C1 segment of cervical spinal cord (tissue), 14 donors: ENCODE measurements around the gene CDKAL1.

ENCODE experiments used
- DNase-seq, 14 donors: peaks; one replicate each; lab custom pipeline; 2025; lab: John Stamatoyannopoulos, UW

CDKAL1 gene

DNA sequence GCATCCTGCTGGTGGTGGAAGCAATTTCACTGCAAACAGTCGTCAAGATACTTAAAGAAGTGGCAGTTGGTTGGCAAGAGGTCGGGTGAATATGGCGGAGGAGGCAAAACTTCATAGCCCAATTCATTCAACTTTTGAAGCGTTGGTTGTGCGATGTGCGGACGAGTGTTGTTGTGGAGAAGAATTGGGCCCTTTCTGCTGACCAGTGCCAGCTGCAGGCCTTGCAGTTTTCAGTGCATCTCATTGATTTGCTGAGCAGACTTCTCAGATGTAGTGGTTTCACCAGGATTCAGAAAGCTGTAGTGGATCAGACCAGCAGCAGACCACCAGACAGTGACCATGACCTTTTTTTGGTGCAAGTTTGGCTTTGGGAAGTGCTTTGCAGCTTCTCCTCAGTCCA is 297.0 kb downstream of the CDKAL1 start:
- DNase-seq = peak in 2 of 14 donors; percentile 1 to 7

DNA sequence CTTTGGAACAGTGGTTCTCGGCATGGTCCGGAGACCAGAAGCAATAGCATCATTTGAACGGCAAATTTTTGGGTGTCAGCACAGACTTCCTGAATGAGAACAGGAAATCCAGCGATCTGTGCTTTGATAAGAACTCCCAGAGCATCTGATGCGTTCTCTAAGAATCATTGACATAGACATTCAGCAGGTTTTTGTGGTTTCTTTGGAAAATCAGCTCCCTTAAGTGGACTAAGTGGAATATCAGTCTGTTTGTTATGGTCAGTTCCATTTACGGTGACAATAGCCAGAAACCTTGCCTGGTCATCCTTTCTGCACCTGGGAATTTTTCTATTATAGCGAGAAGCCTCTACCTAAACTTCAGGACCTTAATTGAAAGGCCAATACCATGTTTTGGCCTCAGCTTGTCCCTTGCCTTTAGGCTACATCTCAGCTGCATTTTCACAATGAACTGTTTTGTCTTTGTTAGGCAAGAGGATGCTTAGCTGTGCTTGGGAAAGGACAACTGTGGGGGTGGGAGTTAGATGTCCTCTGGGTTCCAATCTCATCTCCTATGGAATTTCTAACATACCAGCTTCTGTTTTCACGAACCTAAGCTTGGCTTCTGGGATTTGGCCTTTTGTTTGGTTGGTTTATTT is 299.7 kb downstream of the CDKAL1 start:
- no peak for DNase-seq

DNA sequence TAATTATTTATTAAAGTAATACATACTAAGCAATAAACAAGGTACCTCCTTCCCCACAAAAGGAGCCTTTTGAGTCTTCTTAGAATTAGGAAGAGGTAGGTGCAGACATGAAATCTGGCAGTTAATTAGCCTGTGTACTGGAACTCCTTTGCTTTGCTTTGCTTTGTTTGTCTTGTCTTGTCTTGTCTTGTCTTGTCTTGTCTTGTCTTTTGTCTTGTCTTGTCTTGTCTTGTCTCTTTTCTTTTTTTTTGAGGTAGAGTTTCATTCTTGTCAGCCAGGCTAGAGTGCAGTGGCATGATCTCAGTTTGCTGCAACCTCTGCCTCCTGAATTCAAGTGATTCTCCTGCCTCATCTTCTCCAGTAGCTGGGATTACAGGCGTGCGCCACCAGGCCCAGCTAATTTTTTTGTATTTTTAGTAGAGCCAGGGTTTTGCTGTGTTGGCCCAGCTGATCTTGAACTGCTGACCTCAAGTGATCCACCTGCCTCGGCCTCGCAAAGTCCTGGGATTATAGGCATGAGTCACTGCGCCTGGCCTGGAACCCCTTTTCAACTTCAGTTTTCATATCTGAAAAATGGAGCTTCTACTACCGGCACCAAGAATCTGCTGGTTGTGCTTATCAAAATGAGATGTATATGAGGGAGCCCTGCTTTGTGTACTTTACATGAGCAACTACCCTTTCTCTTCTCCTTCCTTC is 301.2 kb downstream of the CDKAL1 start:
- no peak for DNase-seq

DNA sequence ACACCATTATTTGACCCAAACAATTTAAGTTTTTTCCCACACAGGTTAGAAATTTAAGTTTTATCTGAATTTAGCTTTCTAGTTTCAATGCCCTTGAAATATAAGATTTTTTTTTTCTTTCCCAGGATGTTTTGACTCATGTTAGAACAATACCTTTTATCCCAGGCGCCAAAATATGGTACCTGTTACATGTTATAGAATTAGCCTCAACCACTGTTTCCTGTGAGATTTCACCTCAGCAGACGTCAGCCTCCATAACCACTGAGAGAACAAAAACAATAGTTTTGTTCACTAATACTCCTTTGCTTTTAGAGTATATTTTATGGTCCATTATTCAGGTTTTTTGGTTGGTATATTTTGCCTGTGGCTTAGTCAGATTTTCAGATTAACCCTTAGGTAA is 302.9 kb downstream of the CDKAL1 start:
- no peak for DNase-seq

DNA sequence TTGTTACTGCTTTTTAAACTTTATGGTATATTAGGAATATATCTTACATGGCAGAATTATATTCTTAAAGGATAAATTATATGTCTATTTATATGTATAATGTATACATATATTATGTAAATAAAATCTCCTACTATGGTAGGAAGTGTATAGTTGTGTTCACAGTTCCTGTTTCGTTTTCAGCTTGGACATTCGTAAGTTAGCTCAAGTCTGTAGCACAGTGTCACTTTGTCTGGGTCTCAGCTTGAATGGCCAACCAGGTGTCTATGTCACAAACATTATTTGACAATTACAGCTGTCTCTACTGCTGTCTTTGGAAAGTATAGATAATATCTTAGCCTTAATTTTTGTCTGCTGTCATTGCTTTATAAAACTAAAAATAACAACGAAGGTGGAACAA is 303.9 kb downstream of the CDKAL1 start:
- no peak for DNase-seq

DNA sequence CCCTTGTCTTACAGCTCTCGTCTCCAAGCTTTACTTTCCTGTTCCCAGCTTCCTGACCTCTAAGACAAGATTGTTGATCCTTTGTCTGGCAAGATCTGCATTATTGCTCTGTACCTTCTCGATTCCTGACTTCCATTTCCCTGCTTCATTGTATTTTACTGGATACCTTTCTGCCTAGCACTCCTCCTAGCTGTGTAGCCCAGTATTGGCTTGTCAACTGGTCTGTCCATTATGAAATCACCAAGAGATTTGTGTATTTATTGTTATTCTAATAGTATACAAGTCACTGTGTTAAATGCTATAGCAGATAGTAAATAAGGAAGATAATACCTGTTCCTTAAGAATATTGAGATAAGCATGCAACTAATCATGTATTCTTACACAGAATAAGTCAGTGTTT is 305.4 kb downstream of the CDKAL1 start:
- no peak for DNase-seq

DNA sequence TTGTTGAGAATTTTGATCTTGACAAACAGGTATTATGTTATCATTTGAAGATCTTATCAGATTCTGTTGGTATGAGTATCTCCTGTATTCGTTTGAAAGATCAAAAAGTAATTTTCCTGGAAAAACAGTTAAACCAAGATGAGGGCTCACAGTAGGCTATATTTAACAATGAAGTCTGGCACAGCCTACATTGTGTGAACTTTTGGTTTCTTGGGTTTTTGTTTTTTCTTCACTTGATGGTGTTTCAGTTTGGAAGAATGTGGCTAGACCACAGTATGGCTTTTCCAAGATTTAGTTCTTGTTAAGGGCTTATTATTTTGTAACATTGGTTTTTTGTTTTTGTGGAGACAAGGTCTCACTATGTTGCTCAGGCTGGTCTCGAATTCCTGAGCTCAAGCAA is 306.4 kb downstream of the CDKAL1 start:
- DNase-seq = no peak

DNA sequence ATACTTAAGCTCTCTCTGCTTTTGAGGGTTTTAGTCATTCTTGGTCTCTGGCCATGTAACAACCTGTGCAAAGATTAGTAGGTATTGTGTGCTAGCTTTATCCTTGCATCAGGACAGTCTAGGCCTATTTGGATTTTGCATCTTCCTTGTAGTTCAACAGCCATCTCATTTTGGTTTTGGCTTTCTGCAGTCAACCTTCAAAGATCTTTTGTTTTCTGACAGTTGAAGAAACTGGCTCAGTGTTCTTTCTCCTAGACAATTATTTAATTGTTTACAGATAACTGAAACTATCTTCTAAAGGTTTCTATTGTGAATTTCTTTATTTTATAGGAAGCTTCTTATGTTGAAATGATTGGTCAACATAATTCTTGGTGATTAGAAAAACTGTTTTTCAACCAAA is 307.5 kb downstream of the CDKAL1 start:
- DNase-seq = no peak

DNA sequence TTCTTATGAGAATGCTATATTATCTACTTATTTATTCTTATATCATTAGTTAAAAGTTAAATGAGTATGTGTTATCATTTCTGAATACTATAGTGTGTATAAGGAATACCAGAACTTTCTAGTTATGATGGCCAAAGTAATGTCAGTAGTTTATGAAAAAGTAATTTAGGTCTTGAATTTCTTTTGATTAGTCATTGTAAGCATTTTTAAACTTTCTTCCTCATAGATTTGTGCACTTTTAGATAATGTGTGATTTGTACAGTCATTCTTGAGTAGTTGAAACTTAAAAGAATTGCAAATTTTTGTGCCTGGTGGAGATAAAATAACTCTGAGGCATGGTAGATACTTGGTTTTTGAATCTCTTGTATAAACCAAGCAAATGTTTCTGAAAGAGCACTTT is 311.3 kb downstream of the CDKAL1 start:
- DNase-seq = no peak

DNA sequence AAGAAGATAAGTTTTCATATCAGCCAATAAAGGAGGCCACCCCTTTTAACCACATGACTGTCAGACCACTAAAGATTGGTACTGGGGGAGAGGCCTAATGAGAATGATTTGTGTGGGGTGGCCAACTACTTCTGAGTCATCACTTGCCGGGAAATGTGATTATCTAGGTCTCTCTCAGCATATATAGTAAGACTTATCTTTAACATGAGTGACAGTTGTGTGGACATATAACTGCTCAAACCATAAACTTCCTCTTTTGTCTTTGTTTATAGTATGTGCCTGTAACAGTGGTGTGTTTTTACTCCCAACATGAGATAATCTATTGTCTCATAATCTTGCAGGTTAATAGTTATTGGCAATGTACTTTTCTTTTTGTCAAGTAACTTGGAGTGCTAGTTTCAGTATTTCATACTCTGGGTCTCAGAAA is 312.4 kb downstream of the CDKAL1 start:
- no peak for DNase-seq

DNA sequence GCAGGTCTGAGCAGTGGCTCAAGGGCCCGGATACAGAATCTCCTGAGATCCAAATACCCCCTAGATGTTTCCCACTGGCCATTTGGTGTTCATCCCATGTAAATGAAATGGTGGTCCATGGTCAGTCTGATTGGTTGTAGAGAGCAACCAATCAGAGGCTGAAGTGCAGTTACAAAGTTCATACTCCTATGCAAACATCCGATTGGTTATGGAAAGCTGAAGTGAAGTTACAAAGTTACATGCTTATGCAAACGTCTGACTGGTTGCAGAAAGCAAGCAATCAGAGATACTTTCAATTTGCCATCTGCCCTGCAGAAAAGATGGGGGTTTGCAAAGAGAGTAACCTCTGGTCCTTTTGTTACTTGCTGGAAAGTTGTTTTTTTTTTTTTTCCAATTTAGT is 313.6 kb downstream of the CDKAL1 start:
- no peak for DNase-seq

DNA sequence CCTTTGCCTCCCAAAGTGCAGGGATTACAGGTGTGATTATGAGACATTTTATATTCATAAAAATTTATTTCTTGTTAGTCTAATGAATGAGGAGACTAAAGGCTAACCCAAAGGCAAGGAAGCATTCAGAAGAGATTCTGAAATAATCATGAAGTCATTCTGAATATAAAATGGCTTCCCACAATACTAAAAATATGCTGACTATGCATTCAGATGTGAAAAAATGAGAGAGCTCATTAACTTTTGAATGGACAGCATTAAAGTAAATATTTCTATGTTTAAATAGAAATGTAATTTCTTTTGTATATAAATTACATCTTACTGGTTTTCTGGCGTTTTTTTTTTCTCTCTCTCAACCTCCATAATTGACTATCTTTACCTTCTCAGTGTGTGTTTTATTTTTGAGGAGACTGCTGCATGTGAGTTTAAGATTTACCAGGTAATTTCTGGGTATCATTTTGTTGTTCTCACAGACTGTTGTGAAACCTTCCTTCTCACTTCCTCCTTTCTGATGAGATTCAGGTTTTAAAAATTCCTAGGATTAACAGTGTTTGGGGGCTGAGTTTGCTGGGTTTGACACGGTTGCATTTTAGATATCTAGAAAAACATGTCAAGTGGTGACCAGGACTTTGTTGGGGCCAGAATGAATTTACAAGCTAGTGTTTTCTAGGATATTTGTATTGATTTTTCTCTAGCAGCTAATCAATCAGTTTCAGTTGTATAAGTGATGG is 316.6 kb downstream of the CDKAL1 start:
- no peak for DNase-seq

DNA sequence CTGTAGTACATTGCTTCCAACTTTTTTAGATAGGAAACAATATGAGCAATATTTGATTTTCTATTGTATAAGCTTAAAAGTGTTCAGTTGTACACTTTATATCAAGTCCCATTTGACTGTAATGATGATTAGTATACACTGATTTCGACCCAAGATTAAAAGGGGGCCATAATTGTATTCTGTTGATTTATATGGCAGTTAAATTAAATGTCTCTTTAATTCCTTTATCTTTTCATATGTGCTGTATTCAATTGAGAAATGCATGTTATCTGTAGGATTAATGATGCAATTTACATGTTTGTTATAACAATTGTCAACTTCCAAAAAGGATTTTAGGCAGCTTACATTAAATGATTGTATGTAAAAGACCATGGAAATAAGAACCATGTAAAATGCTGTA is 317.5 kb downstream of the CDKAL1 start:
- DNase-seq = no peak

DNA sequence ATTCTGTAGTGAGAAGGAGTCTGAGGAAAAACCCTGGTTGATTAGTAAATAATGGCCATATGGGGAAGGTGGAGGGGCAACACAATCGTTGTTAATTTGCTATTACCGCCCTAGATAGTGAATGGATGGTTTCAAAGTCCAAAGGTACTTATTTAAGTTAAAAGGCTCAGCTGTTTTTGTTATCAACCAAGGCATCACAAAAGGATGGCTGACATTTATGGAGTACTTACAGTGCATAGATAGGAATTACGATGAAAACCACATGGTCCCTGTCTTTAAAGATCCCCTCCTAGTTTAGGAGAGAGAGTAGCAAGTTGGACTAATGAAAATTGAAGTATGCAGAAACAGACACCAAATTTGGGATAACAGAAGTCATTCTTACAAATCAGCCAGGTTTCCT is 319.6 kb downstream of the CDKAL1 start:
- DNase-seq = no peak

DNA sequence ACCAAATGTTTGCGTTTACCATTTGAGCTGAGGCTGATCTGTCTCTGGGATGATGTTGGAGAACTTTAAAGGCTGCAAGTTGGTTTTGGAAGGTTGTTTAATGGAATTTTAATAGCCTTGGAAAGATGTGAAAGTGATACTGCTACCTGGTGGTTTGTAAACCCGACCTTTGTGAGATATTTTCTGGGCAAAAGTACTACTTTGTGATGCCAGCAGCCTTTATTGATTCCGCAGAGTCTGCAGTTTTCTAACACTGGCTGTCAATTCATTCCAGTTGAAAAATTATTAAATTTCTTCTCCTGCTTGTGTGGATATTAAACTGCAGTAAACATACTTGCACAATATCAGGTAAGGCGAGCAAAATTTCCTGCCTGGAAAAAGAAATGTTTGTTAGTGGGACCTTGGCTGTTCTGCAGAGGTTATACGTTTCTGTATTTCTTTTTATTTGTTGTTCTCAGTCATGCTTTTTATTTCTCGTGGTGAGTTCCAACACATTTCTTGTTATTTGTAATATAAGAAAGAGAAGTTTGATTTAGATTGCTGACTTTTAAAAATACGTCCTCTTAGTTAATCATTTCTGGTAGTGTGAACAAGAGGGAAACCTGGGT is 322.5 kb downstream of the CDKAL1 start:
- no peak for DNase-seq

DNA sequence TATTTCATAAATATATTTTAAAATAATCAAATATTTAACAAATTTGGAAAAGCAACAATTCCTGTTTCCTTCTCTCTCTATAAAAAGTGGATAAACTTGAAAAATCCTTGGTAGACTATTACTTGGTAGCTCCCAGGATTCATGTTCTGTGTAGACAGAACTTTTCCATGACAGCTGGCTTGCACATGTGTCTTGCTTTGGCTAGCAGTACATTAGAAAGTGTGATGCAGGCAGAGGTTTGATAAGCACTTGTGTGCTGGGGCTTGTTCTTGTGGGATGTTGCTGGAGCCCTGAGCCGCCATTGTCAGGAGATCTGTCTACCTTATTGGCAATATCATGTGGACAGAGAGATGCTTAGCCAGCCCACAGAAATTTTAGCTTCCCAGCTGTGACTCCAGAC is 327.2 kb downstream of the CDKAL1 start:
- DNase-seq = no peak

DNA sequence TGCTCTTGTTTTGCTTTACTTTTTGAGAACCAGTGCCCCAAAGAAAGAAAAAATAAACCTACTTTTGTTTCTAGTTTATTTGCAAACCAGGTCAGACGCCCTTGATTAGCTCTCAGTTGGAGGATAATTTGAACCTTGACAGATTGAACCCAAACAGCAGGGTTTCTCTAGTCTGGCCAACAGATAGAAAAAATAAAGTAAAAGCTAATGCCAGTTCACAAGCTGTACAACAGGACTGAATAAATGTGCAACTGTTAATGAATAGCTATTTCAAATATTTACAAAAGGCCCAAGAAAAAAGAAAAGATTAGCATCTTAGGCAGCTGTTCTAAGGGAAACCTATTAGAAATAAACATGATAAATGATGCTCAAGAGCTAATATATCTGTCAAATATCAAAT is 331.8 kb downstream of the CDKAL1 start:
- peak in 1 of 14 donors; percentile 5 for DNase-seq

DNA sequence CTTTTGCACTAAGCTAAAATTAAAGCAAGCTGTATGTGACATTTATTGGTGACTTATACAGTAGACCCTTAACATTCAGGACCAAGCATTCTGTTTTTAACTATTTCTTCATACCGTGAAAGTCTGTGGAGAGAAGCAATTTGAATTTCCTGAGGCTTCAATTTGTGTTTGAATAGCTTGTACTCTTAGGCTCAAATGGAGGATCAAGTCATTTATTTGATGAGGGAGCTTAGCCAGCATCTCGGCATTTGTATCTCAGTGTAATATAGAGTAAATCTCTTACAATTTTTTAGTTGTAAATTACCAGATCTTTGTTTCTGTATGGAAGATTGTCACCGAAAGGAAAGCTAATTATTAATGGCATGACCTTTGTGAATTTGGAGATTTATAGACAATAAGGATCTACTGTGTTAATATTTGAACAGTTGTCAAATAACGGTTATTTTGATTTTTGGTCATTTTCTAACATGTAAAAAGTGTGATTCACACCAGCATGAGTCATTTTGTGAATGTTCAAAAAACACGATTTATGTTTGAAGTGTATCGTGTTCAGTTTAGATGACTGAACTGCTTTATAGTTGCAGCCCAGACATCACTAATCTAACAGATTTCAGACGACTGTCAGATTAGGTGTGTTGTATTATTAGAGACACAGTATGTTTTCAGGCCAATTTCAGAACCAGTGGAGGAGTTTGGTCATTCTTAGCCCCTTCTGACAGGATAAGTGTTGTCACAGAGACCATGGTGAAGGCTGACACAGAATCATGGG is 332.9 kb downstream of the CDKAL1 start:
- DNase-seq = no peak

DNA sequence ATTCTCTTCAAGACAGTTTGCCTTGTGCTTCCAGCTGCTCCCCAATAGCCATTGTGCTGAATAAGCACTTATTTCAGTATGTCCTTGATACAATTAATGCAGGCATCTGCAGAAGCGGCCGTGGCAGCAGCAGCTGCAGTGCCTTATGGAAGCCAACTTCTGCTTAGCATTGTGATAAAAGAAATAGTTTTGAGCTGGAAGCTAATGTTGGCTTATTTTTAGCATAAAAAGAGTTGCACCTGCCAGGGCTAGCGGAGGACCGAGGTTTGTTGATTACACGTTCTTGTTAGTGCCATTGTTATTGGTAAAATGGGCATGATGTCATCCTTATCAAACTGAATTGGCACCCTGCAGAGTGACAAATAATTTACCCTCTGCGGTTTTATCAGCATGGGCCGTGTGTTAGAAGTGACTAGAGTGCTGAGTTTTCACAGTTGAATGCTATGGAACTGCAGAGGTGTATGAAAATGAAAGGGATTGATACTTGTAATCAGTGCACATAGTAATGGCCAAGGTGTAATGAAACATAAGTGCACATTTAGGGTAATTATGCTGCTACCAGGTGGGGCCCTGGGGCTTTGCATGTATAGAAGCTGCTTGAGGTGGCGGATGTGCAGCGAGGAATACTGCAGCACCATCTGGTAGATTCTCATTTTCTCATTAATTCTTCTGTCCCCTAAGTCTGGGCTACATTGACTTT is 334.3 kb downstream of the CDKAL1 start:
- DNase-seq = no peak

DNA sequence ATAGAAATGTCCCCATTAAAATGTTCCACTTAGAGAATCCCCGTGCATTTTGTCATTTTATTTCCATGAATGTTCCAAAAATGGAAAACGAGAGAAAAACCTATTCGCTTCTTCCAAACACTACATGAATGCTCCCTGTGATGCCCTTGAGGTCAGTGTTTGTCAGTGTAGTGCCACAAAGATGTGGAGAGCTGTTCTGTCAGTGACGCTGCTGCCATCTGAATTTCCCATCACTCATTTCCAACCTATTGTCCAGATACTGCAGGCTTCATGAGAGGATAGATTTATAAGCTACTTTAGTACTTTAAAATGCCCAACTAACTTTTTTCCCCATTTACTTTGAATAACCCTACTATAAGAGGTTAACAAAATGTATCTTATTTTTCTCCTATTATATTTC is 335.8 kb downstream of the CDKAL1 start:
- no peak for DNase-seq

DNA sequence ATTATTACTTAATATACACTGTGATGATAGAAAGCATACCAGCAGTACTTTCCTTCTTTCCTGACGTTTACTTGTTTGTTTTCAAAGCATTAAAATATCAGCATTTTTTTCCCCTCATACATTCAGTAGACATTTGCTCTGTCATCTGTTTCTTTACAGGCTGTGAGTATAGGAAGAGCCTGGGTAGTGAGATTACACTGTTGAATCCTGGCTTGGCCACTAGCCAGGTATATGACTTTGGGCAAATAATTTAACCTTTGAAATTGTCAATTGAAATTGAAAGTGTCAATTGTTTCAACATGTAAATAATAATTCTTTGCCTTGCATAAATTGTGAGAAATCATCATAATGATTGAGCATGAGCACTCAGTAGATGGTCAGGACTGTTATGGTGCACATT is 336.2 kb downstream of the CDKAL1 start:
- DNase-seq = no peak
